Measurements from ENCODE around the gene FOXRED1.

FOXRED1 gene

DNA sequence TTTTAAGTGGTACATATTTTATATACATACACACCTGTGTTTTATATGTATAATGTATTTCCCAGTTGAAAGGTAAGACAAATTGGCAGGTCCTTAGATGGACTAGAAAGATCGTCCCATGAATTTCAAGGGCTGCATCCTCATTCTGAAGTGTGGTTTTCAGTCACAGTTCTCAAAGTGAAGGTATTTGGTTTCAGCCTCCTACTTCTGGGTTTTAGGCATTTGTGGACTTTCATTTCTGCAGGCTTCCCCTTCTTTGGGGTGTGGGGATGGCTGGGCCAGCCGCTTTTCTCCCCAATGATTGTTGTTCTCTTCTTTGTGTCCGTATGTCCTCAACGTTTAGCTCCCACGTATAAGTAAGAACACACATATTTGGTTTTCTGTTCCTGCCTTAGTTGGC, 44.9 kb downstream of the FOXRED1 start:
- H3F3A ChIP-seq (ENCODE audit: insufficient read depth, low read length), result peaks cover 63% of the 10 kb centered on the region
- H3K27me3 ChIP-seq (replicated peaks; ENCODE audit: insufficient read depth, low read length), result no peaks in the 10 kb centered on the region
- no peak overlapping the region for H2AFZ ChIP-seq (ENCODE audit: low read length)
- H4K20me1 ChIP-seq (ENCODE audit: insufficient read depth, low read length), result no peaks in the 10 kb centered on the region
- TF ChIP-seq EZH2 (optimal IDR thresholded peaks at IDR 0.05; ENCODE audit: low read depth, low read length), result no peak
- TF ChIP-seq, protein P1, sequence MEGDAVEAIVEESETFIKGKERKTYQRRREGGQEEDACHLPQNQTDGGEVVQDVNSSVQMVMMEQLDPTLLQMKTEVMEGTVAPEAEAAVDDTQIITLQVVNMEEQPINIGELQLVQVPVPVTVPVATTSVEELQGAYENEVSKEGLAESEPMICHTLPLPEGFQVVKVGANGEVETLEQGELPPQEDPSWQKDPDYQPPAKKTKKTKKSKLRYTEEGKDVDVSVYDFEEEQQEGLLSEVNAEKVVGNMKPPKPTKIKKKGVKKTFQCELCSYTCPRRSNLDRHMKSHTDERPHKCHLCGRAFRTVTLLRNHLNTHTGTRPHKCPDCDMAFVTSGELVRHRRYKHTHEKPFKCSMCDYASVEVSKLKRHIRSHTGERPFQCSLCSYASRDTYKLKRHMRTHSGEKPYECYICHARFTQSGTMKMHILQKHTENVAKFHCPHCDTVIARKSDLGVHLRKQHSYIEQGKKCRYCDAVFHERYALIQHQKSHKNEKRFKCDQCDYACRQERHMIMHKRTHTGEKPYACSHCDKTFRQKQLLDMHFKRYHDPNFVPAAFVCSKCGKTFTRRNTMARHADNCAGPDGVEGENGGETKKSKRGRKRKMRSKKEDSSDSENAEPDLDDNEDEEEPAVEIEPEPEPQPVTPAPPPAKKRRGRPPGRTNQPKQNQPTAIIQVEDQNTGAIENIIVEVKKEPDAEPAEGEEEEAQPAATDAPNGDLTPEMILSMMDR (IDR thresholded peaks at IDR 0.05; ENCODE audit: low read length), result no peak
- TF ChIP-seq EZH2phosphoT487 (IDR thresholded peaks at IDR 0.05; ENCODE audit: low read length), result no peak
- H3K4me1 ChIP-seq (ENCODE audit: low read length), result peaks cover 64% of the 10 kb centered on the region
- peak overlapping the region; percentile 14; the same call in 1 of the 2 replicates for H3K27ac ChIP-seq (ENCODE audit: low read length)
- H3K36me3 ChIP-seq (replicated peaks; ENCODE audit: insufficient read depth, low read length), result 0 out of 2 replicates have a peak, but pooled peaks cover 4% of the 10 kb centered on the region
- no peaks in the 10 kb centered on the region for H3K9me2 ChIP-seq (replicated peaks; ENCODE audit: insufficient read depth, low read length)
- H3K9me3 ChIP-seq (replicated peaks; ENCODE audit: insufficient read depth, low read length), result no peaks in the 10 kb centered on the region
- DNase-seq, result peak; percentile 27
- H3K79me2 ChIP-seq (ENCODE audit: low read length), result peaks cover 68% of the 10 kb centered on the region
- H3K4me3 ChIP-seq (ENCODE audit: low read length), result no peak overlapping the region
- peak overlapping the region; percentile 17; the same call in 1 of the 2 replicates for H3K4me2 ChIP-seq (ENCODE audit: low read depth, low read length)
- no peak overlapping the region for H3K9ac ChIP-seq (ENCODE audit: low read length)

DNA sequence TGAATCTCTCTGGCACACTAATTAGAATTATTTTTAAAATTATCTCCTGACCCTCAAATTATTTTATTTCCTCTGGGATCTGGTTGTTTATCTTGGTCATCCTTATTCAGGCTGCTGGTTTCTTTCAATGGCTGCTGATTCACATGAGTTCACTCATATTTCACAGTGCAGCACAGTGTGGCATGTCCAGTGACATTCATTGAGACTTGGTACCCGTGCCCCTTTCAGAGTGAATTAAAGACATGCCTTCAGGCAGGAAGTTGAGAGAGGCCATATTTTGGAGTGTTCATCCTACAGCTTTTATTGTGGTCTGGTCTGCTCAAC, 48.4 kb downstream of the FOXRED1 start:
- TF ChIP-seq EZH2 (optimal IDR thresholded peaks at IDR 0.05; ENCODE audit: low read depth, low read length) (no peak), EZH2phosphoT487 (IDR thresholded peaks at IDR 0.05; ENCODE audit: low read length) (no peak)
- TF ChIP-seq, protein P1 (IDR thresholded peaks at IDR 0.05; ENCODE audit: low read length), result no peak
- Histone ChIP-seq H3K4me3 (ENCODE audit: low read length) (no peak overlapping the region), H3K27me3 (replicated peaks; ENCODE audit: insufficient read depth, low read length) (no peaks in the 10 kb centered on the region), H3K4me1 (ENCODE audit: low read length) (peaks cover 44% of the 10 kb centered on the region), H3K4me2 (ENCODE audit: low read depth, low read length) (peak overlapping the region; percentile 35; the same call in 1 of the 2 replicates), H3K36me3 (replicated peaks; ENCODE audit: insufficient read depth, low read length) (0 out of 2 replicates have a peak, but pooled peaks cover 4% of the 10 kb centered on the region), H3K27ac (ENCODE audit: low read length) (no peak overlapping the region; the same call in 1 of the 2 replicates), H3K9me3 (replicated peaks; ENCODE audit: insufficient read depth, low read length) (no peaks in the 10 kb centered on the region), H3K9ac (ENCODE audit: low read length) (no peak overlapping the region), H3K9me2 (replicated peaks; ENCODE audit: insufficient read depth, low read length) (no peaks in the 10 kb centered on the region), H4K20me1 (ENCODE audit: insufficient read depth, low read length) (no peaks in the 10 kb centered on the region), H3F3A (ENCODE audit: insufficient read depth, low read length) (peaks cover 39% of the 10 kb centered on the region), H3K79me2 (ENCODE audit: low read length) (peaks cover 92% of the 10 kb centered on the region), H2AFZ (ENCODE audit: low read length) (no peak overlapping the region)
- no peak for DNase-seq

DNA sequence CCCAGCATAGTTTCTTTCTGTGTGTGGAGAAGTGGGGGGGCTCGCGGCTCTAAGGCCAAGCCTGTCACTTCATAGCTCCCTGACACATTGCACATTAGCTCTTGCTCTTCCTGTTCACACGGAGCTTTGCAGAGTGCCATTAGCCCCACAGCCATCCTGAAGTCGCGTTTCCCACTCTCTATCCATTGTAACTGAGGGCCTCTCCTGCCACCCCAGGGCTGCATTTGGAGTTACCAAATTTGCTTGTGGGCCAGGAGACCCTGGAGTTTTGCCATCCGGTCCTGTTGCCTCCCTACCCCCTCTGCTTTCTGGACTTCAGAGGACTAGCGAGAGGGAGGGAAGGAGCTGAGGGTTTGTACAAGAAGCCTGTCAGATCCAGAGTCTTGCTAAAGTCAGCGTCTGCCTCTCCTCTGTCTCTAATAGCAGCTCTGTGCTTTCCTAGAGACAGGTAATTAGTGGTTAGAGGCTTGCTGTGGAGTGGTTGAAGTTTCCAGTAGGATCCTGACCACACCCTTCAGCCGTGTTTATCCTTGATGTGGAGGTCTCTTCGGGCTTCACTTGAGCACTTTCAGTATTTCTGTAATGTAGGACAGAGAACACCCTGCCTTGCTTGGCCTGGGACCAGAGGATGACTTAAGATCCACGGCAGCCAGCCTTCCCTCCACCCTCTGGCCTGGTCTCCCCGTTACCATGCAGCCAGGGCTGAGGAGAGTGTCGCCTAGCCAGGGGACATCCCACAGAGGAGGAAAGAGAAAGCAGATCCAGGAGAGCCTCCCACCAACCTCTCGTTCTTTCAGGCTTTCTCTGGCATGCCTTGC, 49.0 kb downstream of the FOXRED1 start:
- Histone ChIP-seq H3K27me3 (replicated peaks; ENCODE audit: insufficient read depth, low read length) (no peaks in the 10 kb centered on the region), H3K79me2 (ENCODE audit: low read length) (peaks cover 92% of the 10 kb centered on the region), H3K4me2 (ENCODE audit: low read depth, low read length) (peak overlapping the region; percentile 35; the same call in 1 of the 2 replicates), H2AFZ (ENCODE audit: low read length) (no peak overlapping the region), H3K27ac (ENCODE audit: low read length) (peak overlapping the region; percentile 45; the same call in 1 of the 2 replicates), H3K9me2 (replicated peaks; ENCODE audit: insufficient read depth, low read length) (no peaks in the 10 kb centered on the region), H4K20me1 (ENCODE audit: insufficient read depth, low read length) (no peaks in the 10 kb centered on the region), H3K9me3 (replicated peaks; ENCODE audit: insufficient read depth, low read length) (no peaks in the 10 kb centered on the region), H3F3A (ENCODE audit: insufficient read depth, low read length) (peaks cover 33% of the 10 kb centered on the region), H3K4me3 (ENCODE audit: low read length) (no peak overlapping the region), H3K9ac (ENCODE audit: low read length) (no peak overlapping the region), H3K36me3 (replicated peaks; ENCODE audit: insufficient read depth, low read length) (0 out of 2 replicates have a peak, but pooled peaks cover 4% of the 10 kb centered on the region), H3K4me1 (ENCODE audit: low read length) (peaks cover 38% of the 10 kb centered on the region)
- DNase-seq, result peak; percentile 31
- TF ChIP-seq, protein P1 (IDR thresholded peaks at IDR 0.05; ENCODE audit: low read length), result no peak
- TF ChIP-seq EZH2 (optimal IDR thresholded peaks at IDR 0.05; ENCODE audit: low read depth, low read length) (no peak), EZH2phosphoT487 (IDR thresholded peaks at IDR 0.05; ENCODE audit: low read length) (no peak)

Data from MM.1S (cell line).